GM21786 (cell line): ENCODE data around the gene MAGI3.
"Not testable (repeated sequence)": the region's sequence is repeated elsewhere in the genome, so short reads cannot be mapped to it uniquely, and the experiment has no call there.

Experiments
- ATAC-seq: cut with Tn5 transposase; IDR thresholded peaks from one replicate; pipeline ENCODE4 v1.9.1; 2021; ENCODE audit not compliant: unreplicated experiment

The MAGI3 gene

GRCh38 chr1:113683384-113684152 lies 293.3 kb downstream of the MAGI3 start:
- no peak for ATAC-seq

- no peak for ATAC-seq
Measured at GRCh38 chr1:113684153-113684541, 293.8 kb downstream of the MAGI3 start.

GRCh38 chr1:113686891-113687618 lies 296.7 kb downstream of the MAGI3 start:
- ATAC-seq, result no peak

- no peak for ATAC-seq
Measured at GRCh38 chr1:113691184-113691583, 300.9 kb downstream of the MAGI3 start.

GRCh38 chr1:113692342-113692741 lies 302.0 kb downstream of the MAGI3 start:
- ATAC-seq, result no peak

- ATAC-seq, result no peak
Measured at GRCh38 chr1:113692824-113693431, 302.6 kb downstream of the MAGI3 start.

- ATAC-seq, result no peak
Measured at GRCh38 chr1:113694910-113695309, 304.6 kb downstream of the MAGI3 start.

GRCh38 chr1:113701429-113701828 lies 311.1 kb downstream of the MAGI3 start:
- no peak for ATAC-seq

- no peak for ATAC-seq
Measured at GRCh38 chr1:113714606-113715269, 324.4 kb downstream of the MAGI3 start.

GRCh38 chr1:113717506-113717905 lies 327.2 kb downstream of the MAGI3 start:
- ATAC-seq, result not testable (repeated sequence)

GRCh38 chr1:113718621-113719020 lies 328.3 kb downstream of the MAGI3 start:
- ATAC-seq, result not testable (repeated sequence)

- ATAC-seq, result no peak
Measured at GRCh38 chr1:113721010-113721409, 330.7 kb downstream of the MAGI3 start.

- no peak for ATAC-seq
Measured at GRCh38 chr1:113732802-113733201, 342.5 kb downstream of the MAGI3 start.

GRCh38 chr1:113734357-113735055 lies 344.2 kb downstream of the MAGI3 start:
- no peak for ATAC-seq
